ENCODE measurements around the gene NTRK3.

NTRK3 gene

GRCh38 chr15:88021601-88022000, 234.9 kb downstream of the NTRK3 start:
- no peak for ATAC-seq

- ATAC-seq: no peak
Measured at GRCh38 chr15:88020806-88021205, 235.7 kb downstream of the NTRK3 start.

GRCh38 chr15:88019656-88020055, 236.9 kb downstream of the NTRK3 start:
- no peak for ATAC-seq

GRCh38 chr15:88018869-88019641, 237.5 kb downstream of the NTRK3 start:
- no peak for ATAC-seq

GRCh38 chr15:88017753-88018152, 238.8 kb downstream of the NTRK3 start:
- ATAC-seq: no peak

GRCh38 chr15:88016406-88016805, 240.1 kb downstream of the NTRK3 start:
- no peak for ATAC-seq

- ATAC-seq: no peak
Measured at GRCh38 chr15:88015228-88015860, 241.2 kb downstream of the NTRK3 start.

GRCh38 chr15:88014454-88015160, 241.9 kb downstream of the NTRK3 start:
- no peak for ATAC-seq

- ATAC-seq: no peak
Measured at GRCh38 chr15:88013111-88013510, 243.4 kb downstream of the NTRK3 start.

- ATAC-seq: no peak
Measured at GRCh38 chr15:88012688-88013087, 243.9 kb downstream of the NTRK3 start.

- no peak for ATAC-seq
Measured at GRCh38 chr15:88012233-88012632, 244.3 kb downstream of the NTRK3 start.

- ATAC-seq: no peak
Measured at GRCh38 chr15:88011533-88011932, 245.0 kb downstream of the NTRK3 start.

GRCh38 chr15:88006146-88006545, 250.4 kb downstream of the NTRK3 start:
- ATAC-seq: no peak

- ATAC-seq: no peak
Measured at GRCh38 chr15:88004399-88004798, 252.1 kb downstream of the NTRK3 start.

GRCh38 chr15:88003541-88004327, 252.8 kb downstream of the NTRK3 start:
- no peak for ATAC-seq

GRCh38 chr15:88002706-88003105, 253.8 kb downstream of the NTRK3 start:
- no peak for ATAC-seq

GRCh38 chr15:87998630-87999029, 257.9 kb downstream of the NTRK3 start:
- ATAC-seq: no peak

- no peak for ATAC-seq
Measured at GRCh38 chr15:87986776-87987175, 269.8 kb downstream of the NTRK3 start.

- ATAC-seq: no peak
Measured at GRCh38 chr15:87985451-87985850, 271.1 kb downstream of the NTRK3 start.

- no peak for ATAC-seq
Measured at GRCh38 chr15:87981969-87982368, 274.6 kb downstream of the NTRK3 start.

- no peak for ATAC-seq
Measured at GRCh38 chr15:87977907-87978306, 278.6 kb downstream of the NTRK3 start.

- ATAC-seq: no peak
Measured at GRCh38 chr15:87976552-87976951, 280.0 kb downstream of the NTRK3 start.

Data from activated CD4-positive, CD25-positive, alpha-beta regulatory T cell treated with anti-CD3 and anti-CD28 coated beads, Interleukin-2, amount 50 U/mL, for 24 hours (primary cell).